ENCODE measurements around the gene TBPL1.

The TBPL1 gene

DNA sequence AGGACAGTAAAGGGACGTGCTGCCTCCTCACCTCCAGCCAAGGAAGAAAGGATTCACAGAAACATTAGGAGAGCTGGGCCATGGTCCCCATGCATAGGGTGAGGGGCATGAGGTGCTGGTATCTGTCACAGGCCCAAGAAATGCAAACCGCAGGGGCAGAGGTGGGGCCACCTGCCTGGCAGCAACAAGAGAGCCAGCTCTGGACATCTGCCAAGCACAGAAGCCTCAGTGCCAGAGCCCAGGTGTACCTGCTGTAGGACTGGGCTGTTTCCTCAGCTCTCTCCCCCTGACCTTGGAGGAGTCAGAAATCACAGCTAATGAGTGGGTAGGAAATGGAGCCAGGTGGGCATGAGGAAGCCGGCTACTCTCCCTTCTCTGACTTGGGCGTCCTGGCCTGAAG lies 54.1 kb downstream of the TBPL1 start:
- no peak for DNase-seq

DNA sequence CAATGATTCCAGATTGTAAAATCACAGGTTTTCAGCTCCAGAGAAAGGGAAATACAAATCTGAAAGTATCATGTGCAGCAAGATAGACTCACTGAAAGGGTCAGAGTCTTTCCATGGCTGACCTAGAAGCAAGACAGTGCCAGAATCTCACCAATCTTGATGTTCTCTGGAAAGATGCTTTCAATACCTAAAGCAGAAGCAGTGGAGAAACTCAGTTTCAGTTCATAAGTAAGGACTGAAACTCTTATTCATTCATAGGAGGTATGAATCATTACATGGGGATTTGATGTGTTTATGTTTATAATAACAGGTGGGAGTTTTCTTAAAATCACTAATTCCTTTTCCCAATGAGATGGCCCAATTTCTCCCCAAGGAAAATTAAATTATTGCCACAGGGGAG lies 56.9 kb downstream of the TBPL1 start:
- DNase-seq = no peak

- DNase-seq = no peak
These were observed 57.4 kb downstream of the TBPL1 start for GRCh38 chr6:134010400-134010799.

GRCh38 chr6:134010974-134011373 lies 58.0 kb downstream of the TBPL1 start:
- DNase-seq = no peak

DNA sequence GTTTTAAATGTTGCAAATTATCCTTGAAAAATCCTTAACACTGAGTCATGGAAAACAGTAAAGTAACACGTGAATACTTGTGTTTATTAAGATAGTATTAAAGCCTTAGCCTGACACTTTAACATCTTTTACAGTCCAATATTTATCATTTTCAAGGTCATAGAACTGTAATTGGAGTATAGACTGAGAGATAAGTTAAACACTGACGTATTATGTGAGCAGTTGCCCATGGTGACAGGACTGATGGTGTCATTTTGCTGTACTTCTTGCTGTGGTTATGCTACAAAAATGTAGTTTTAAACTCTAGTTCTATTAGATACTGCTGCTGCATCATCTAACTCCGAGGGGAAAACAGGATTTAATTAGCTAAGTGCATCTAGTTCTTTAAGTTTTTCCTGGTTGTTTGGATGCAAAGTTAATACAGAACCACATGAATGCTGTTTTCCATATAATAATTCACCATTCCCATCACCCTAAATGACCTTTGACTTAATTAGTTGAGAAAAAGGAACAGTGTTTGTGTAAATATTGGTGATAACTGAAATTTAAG lies 61.6 kb downstream of the TBPL1 start:
- no peak for DNase-seq

DNA sequence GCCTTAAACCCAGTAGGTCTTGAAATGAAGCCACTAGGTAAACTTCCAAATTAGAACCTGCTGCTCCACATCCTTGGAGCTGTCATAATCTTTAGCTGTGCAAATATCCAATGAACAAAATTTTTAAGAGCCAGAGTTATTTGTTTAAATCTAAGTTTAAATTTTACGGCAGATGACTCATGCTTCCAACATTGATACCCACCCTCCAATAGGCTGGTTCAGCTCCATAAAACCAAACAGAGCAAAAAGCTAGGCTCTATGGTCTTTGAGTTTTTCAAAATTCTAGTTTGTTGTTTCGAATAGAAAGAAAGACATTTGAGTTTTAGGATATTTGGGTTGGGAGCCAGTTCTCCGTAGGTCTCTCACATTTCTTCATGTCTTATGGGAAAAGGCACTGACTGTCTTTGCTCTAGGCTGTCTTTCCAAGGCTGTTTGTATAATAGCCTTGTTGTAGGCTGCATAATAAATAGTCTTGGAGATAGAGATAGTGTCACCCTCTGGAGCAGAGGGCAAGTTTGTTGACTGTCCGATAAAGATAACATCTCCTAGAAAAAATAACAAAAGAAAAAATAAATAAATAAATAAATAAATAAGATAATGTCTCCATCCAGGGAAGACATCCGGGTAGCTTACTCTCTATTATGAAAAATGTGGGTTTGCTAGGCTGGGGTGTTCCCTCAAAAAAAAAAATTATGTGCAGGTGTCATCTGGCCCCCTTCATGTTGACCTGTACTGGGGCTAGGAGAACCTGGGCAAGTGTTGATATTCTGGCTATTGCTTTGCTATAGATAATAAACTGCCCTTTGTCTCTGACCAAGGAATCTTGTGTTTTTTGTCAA lies 62.9 kb downstream of the TBPL1 start:
- DNase-seq = no peak

DNA sequence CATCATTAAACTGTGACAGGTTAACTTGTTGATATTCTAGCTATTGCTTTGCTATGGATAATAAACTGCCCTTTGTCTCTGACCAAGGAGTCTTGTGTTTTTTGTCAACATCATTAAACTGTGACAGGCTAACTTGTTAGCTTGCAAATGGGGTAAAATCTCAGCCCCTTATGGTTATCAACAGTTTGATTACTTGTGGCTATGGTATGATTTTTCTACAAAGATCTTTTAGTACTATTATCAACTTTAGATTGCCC lies 63.5 kb downstream of the TBPL1 start:
- DNase-seq = no peak

GRCh38 chr6:134020071-134020470 lies 67.0 kb downstream of the TBPL1 start:
- DNase-seq = no peak

DNA sequence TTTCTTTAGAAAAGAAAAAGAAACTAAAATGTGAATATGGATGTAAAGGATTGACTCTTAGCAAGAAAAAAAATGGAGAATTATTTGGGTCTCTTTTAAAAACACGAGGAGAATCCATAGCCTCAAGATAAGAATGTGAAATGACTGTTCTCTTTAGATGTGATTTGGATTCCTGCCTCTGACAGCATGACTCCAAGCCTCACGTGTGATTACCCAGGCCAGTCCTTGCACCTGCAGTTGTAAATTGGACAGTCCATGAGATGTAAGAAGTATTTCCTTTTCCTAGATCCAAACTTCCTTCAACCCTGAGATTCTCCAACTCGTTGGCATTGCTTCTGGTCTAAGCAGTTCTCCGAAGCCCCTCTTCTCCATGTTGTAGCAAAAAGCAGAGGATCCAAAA lies 67.5 kb downstream of the TBPL1 start:
- DNase-seq = no peak

DNA sequence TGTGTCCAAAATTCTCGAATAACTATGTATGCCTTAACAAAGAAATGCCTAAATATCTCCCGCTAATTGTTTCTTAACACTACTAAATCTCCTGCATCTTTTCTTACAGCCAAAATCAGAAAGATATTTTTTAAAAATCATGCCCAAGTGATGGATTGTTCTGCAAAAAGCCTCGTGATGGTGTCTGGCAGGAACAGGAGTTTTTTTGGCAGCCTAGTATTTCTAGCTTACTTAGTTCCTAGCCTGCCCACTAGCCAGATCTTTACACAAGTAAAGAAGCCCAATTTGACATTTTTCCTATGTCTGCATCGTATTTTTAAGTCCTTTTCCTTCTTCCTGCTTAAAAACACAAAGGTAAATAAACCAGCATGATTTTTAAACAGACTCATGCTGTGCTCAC lies 67.9 kb downstream of the TBPL1 start:
- DNase-seq = no peak

DNA sequence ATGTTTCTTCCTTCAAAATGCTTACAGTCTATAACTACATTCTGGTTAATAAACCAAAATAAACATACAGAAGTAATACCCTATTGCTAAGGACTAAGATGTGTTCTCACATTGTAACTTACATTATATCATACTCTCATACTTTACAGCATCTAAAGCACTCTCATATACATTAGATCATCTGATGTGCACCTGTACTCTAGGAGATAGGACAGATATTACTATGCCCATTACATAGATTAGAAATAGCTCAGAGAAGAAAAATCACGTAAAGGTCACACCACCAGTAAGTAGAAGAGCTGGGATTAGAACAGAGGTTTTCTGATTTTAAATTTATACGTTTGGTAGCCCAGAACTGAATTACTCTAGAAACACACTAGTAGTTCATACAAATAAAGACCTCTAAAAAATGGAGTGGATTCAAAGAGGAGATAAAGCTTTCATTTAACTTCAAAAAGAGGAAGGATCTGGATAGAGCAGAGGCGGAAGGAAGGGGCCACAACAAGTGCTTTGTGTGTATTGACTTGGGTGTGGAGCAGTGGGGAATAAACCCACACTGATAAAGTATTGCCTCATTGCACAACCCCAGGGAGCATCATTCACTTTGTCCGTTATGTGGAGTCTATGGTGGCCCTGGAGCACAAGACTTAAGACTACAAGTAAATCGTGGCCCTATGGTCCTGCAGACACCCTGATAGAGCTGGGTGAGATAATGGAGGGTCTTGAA lies 68.5 kb downstream of the TBPL1 start:
- DNase-seq = peak in 1 of 2 donors; percentile 7

- DNase-seq = no peak
These were observed 69.6 kb downstream of the TBPL1 start for GRCh38 chr6:134022650-134023049.

GRCh38 chr6:134026597-134026996 lies 73.6 kb downstream of the TBPL1 start:
- no peak for DNase-seq

- DNase-seq = no peak
These were observed 75.4 kb downstream of the TBPL1 start for GRCh38 chr6:134028438-134028837.

DNA sequence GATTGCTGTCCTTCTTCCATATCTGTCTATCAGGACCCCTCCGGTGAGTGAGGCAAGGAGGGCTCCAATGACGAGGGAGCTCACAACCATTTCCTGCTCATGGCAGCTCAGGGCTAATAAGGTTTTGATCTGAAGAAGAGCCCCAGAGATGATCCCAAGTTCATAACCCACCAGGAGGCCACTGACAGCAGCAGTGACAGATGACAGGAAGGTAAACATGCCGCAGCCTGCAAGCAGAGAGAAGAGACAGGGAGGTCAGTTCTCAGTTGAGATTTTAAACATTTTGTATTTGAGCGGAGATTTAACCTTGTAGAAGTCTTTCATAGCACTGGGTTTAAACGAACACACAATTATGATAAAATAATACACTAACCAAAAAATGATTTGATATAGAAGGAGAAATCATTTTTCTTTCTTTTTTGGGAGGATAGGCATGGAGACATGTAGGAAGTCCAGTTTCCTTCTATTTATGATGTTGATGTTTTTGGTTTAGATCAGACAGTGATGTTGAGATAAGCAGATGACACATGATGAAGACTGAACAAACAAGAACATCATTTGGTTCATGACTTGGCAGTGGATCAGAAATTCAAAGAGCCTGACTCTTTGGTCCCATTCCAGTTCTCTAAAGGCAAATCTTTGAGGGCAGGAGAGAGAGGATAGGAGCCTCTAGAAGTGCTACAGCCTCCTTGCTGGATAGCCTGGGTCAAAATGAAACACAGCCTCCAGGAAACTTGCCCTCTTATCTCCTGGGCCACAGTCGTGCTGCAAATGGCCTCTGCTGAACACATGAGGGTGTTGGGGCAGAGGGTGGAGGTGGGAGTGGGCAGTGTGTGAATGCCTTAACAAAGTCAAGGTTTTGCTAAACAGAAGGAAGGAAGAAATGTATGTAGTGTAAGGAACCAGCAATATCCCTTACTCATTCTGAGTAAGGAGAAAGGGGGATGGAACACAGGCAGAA lies 76.8 kb downstream of the TBPL1 start:
- no peak for DNase-seq

DNA sequence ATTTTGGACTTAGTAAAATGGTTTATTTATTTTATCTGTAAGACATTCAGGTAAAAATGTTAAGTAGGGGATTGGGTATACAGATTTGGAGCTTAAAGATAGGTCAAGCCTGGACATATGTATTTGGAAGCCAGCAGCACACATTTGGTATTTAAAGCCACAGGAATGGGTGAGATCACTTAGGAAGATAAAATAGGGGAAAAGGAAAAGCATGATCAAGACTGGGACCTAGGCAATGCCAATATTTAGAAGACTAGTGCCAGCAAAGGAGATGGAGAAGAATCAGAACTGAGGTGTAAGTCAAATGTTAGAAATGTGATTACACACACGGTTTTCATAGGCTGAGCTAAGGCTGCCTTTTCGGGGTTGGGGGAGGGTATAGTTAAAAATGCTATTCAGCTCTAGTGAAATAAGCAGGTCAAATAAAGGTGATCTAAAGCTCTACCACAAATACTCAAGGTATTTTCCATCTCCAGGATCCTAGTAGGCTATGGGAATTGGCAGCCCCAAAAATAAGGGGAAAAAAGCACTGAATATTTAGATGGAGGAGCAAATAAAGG lies 78.8 kb downstream of the TBPL1 start:
- no peak for DNase-seq

DNA sequence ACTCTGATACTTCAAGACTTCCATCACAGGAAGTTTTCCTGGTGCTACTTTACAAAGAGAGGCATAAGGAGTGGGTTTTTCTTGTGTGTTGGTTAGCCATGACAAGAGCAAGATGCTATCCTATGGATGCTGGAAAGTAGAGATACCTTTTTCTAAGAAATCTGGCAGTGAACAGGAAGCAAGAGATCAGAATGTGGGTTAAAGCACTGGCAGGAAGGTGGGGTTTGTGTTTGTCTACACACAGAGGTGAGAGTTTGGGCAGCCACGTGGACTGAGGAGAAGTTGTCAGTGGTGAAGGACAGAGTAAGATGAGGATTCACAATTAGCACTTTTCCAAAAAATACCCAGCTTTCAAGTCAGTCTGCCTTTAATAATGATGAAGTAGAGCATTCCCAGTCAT lies 81.5 kb downstream of the TBPL1 start:
- DNase-seq = no peak

DNA sequence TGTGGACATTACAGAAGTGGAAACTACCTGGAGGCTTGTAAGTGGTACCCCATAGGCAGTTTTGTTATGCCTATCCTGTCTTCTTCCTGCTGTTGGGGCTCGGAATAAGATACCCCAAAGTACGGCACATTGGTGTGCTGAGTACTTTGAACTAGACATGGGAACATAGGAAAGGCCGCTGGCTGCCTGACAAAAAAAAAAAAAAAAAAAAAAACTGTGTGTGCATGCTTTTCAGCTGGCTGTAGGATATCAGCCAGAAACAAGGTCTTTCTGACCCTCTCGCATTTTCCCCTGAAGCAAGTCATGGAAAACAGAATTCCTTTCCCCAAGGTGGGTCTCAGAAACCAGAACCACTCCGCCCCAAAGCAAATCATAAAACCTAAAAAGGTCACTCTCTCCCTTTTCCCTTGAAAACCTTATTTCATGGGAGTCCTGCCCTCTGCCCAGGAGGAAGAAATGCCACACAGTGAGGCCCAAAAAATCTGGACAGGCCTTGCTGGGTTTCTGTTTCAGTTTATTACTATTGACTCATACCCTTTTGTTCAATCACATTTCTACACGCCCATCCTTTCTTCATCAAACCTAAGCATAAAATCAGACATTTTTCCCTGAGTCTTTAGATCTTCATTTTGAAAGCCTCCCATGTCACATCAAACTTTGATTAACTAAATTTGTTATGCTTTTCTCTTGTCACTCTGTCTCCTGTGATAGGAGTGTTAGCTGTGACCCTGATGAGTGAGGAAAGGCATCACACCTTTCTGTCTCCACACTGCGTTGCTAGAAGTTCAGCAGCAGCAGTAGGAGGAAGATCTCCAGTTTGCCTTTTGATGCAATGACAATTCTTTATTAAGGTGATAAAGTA lies 82.2 kb downstream of the TBPL1 start:
- DNase-seq = no peak

DNA sequence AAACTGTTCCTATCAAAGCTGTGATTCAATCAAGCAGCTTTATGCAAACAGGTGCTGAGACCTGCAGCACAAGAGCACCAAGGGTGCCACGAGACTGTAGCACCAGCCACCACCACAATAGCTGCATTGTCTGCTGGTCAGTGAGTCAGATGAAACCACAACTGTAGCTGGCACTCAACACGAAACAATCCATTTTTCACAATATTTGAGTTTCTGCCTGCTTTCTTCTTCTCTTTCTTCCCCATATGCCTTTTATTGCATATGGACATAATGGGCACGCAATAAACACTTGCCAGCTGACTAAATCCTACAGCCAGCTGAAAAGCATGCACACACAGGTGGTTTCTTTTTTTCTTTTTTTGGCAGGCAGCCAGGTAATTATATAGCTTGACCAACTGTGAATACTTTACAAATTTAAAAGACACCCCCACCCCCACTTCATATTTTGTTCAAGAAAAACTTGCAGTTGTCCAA lies 82.8 kb downstream of the TBPL1 start:
- DNase-seq = no peak

DNA sequence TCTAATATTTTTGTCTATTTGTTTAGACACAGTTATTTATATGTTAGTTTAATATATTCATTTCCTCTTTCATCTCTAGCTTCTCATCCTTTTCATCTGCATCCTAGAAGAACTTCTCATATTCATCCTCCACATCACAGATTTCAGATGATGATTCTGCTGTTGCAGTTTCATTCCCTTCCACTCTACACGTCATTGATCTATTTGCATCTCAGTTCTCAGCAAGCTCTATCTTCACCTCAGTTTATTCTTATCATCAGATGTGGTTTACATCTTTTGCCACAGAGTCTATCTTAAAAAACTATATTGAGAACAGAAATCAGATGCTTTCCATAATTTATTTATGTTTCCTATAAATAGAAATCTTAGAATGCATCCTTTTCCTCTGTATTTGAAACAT lies 86.1 kb downstream of the TBPL1 start:
- DNase-seq = no peak
